GM18868 (cell line): ENCODE measurements around the gene RNU7-1.

Experiments
- ATAC-seq: cut with Tn5 transposase; IDR thresholded peaks from one replicate; pipeline ENCODE4 v1.9.1; 2021; ENCODE audit warnings: mild to moderate bottlenecking, moderate library complexity; ENCODE audit not compliant: unreplicated experiment

The RNU7-1 gene

GRCh38 chr12:6936636-6937480, 6.8 kb upstream of the RNU7-1 start:
- ATAC-seq: peak; percentile 12

GRCh38 chr12:6937481-6938352, 5.9 kb upstream of the RNU7-1 start:
- ATAC-seq: peak; percentile 89

GRCh38 chr12:6938353-6939190, 5.0 kb upstream of the RNU7-1 start:
- ATAC-seq: no peak

- ATAC-seq: no peak
Observed at GRCh38 chr12:6939191-6939540, 4.5 kb upstream of the RNU7-1 start.

- ATAC-seq: no peak
Observed at GRCh38 chr12:6941267-6941666, 2.3 kb upstream of the RNU7-1 start.

- ATAC-seq: no peak
Observed at GRCh38 chr12:6941782-6942181, 1.8 kb upstream of the RNU7-1 start.

- no peak for ATAC-seq
Observed at GRCh38 chr12:6942331-6942665, 1.3 kb upstream of the RNU7-1 start.

- peak; percentile 32 for ATAC-seq
Observed at GRCh38 chr12:6943389-6943721, 261 bp upstream of the RNU7-1 start.

GRCh38 chr12:6944381-6945186, 968 bp downstream of the RNU7-1 start:
- ATAC-seq: peak; percentile 42

GRCh38 chr12:6945613-6946012, 2.0 kb downstream of the RNU7-1 start:
- ATAC-seq: no peak

GRCh38 chr12:6946033-6946919, 2.7 kb downstream of the RNU7-1 start:
- ATAC-seq: peak; percentile 28

GRCh38 chr12:6946920-6947374, 3.3 kb downstream of the RNU7-1 start:
- no peak for ATAC-seq

GRCh38 chr12:6947615-6948014, 4.0 kb downstream of the RNU7-1 start:
- ATAC-seq: no peak

GRCh38 chr12:6948873-6949594, 5.4 kb downstream of the RNU7-1 start:
- no peak for ATAC-seq

- no peak for ATAC-seq
Observed at GRCh38 chr12:6950401-6950801, 6.8 kb downstream of the RNU7-1 start.

- ATAC-seq: peak; percentile 27
Observed at GRCh38 chr12:6950811-6951540, 7.4 kb downstream of the RNU7-1 start, which contains the start of gene PTPN6. Gene PTPN6 (plus strand): TSS chr12:6951356. CDS start chr12:6951513, 157 bp downstream.

- ATAC-seq: no peak
Observed at GRCh38 chr12:6951551-6952120, 8.0 kb downstream of the RNU7-1 start.
